Measurements from ENCODE around the gene HIVEP3.

DNA sequence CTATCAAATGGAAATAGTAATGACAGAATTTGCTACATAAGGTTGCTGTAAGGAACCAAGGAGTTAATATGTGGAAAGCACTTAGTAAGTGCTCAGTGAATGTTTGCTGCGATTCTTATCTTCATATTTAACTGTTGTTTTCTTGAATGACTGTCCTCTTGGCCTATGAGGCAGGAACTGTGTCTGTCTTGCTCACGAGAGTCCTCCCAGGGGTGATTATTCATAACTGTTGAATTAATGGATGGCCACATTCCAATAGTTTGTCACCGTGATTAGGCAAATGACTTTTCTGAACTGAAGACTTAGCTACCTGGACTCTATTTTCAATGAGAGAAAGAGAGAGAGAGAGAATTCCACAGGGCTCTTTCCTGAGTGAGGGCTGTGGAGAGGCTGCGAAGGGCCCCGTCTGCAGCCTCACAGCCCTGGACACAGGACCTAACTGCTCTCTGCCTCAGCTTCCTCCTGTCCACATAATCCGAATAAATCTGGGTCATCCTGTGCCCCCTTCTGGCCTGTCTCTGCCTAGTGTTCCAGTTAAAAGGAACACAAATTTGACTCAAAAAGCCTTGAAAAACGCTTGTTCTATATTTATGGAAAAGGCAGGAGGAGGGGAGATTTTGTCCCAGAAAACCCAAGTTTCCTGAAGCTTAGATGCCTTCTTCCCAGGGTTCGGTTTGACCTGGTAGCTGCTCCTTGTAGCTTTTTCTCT is 442.7 kb downstream of the HIVEP3 start:
- TF ChIP-seq, protein P1, sequence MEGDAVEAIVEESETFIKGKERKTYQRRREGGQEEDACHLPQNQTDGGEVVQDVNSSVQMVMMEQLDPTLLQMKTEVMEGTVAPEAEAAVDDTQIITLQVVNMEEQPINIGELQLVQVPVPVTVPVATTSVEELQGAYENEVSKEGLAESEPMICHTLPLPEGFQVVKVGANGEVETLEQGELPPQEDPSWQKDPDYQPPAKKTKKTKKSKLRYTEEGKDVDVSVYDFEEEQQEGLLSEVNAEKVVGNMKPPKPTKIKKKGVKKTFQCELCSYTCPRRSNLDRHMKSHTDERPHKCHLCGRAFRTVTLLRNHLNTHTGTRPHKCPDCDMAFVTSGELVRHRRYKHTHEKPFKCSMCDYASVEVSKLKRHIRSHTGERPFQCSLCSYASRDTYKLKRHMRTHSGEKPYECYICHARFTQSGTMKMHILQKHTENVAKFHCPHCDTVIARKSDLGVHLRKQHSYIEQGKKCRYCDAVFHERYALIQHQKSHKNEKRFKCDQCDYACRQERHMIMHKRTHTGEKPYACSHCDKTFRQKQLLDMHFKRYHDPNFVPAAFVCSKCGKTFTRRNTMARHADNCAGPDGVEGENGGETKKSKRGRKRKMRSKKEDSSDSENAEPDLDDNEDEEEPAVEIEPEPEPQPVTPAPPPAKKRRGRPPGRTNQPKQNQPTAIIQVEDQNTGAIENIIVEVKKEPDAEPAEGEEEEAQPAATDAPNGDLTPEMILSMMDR (IDR thresholded peaks at IDR 0.05): peak in 1 of 12 donors; percentile 8
- TF ChIP-seq POLR2A (IDR thresholded peaks at IDR 0.05): no peak

Measured in heart left ventricle (tissue), 13 donors.